HG02610 (cell line): ENCODE measurements around the gene FCAMR.
A peak's percentile ranks its signal among the peaks of the same experiment; 100 is the strongest.

Experiments
- ATAC-seq: cut with Tn5 transposase; IDR thresholded peaks from one replicate; pipeline ENCODE4 v1.9.1; 2021; ENCODE audit warnings: mild to moderate bottlenecking, moderate library complexity; ENCODE audit not compliant: unreplicated experiment

The FCAMR gene

DNA sequence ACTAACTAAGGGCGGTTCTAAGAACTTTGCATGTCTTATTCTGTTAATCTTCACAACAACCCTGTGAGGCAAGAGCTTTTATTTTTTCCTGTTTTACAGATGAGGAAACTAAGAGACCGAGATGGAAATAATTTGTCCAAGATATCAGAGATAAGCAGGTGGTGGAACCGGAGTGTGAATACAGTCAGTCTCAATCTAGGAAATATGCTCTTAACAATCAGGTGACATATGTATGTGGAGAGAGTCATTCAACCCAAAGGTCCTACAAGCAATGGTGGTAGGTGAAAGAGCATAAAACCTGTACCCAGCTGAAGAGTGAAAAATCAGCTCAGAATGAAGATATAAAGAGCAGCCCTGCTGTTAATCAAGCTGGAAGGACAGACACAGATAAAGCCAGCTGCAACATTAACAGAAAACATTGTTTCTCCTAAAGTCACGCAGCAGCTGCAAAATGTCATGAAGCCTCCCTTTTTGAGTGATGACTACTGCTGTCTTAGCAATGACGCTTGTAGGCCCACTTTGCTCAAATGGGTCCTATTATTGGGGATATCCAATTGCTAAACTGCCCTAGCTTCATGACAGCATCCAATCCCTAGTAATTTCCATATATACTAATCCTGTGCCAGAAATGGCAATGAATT, 30.5 kb upstream of the FCAMR start:
- no peak for ATAC-seq

DNA sequence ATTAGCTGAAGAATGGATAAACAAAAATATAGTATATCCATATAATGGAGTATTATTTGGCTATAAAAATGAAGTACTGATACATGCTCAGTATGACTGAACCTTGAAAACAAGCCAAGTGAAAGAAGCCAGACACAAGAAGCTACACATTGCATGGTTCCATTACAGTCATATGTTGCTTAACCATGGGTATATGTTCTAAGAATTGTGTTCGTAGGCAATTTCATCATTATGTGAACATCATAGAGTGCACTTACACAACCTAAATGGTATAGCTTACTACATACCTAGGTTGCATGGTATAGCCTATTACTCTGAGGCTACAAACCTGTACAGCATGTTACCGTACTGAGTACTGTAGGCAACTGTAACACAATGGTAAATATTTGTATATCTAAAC, 28.6 kb upstream of the FCAMR start:
- no peak for ATAC-seq

GRCh38 chr1:206992790-206993189, 22.5 kb upstream of the FCAMR start:
- ATAC-seq: no peak

DNA sequence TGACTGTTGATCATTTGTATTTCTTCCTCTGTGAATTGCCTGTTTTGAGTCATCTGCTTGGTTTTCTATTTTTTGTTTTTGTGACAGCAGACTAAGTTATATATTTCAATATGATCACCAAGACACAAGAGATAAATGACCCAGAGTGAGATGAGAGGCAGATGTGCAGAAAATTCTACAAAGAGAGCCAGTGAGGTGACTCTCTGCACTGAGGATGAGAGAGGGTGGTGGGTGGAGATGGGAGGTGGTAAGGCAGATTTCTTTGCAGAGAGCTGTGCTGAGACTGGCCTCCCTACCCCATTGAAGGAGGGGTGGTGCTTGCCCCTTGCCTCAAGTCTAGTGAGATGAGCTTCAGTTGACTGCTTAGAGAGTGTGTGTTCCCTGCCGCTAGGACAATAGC, 17.6 kb upstream of the FCAMR start:
- no peak for ATAC-seq

GRCh38 chr1:206986885-206987284, 16.6 kb upstream of the FCAMR start:
- no peak for ATAC-seq

DNA sequence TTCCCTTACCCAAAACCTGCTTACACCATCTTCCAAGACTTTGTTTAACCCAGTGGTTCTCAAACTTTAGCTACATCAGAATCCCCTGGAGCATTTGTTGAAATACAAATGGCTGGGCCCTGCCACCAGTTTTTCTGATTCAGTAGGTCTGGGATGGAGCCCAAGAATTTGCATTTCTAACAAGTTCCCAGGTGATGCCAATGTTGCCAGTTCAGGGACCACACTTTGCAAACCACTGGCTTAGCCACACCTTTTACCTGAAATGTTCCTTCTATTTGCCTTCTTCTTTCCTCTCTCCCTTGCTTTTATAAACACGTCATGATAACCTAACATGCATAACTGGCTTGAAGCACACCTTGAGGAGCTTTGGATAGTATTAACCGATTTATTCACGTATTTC, 16.1 kb upstream of the FCAMR start:
- no peak for ATAC-seq

DNA sequence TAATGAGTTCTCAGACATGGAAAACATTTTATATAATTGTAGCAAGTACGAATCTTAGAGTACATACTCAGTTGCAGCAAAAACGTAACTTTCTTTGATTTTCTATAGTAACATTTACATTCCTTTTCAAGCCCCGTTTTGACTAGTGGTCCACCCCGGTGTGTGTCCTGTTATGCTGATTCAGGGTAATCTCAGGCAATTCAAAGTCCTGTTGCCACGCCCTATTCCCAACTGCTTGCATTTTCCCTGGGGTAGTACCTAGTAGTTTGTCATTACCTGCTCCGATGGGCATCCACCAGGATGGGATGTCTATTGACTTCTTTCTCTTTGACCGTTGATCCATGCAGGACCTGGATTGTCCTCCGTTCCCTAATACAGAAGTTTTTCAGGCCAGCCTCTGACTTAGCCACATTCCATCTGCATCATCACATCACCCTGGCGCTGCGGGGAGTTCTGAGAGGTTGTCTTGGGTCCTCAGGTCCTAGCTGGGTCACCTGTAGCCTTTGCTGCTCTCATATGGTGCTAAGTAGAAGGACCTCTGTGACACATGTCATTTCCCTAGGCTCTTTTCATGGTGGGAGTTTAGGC, 15.0 kb upstream of the FCAMR start:
- no peak for ATAC-seq

GRCh38 chr1:206982216-206982615, 12.0 kb upstream of the FCAMR start:
- no peak for ATAC-seq

GRCh38 chr1:206979379-206980043, 9.3 kb upstream of the FCAMR start:
- ATAC-seq: no peak

DNA sequence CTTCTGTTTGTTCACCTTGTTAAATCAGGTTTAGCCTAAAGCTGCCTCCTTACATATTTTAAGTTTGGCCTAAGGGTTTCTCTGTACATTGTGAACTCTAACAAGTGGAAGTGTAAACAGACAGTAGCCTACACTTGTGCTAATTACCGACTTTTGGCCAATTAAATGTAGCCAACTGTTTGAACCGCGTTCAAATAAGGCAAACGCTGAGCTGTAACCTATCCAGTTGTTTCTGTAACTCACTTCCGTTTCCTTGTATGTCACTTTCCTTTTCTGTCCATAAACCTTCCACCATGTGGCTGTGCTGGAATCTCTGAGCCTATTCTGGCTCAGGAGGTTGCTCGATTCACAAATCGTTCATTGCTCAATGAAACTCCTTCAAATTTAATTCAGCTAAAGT, 8.0 kb upstream of the FCAMR start:
- no peak for ATAC-seq

- no peak for ATAC-seq
Measured at GRCh38 chr1:206975306-206975705, 5.0 kb upstream of the FCAMR start.

DNA sequence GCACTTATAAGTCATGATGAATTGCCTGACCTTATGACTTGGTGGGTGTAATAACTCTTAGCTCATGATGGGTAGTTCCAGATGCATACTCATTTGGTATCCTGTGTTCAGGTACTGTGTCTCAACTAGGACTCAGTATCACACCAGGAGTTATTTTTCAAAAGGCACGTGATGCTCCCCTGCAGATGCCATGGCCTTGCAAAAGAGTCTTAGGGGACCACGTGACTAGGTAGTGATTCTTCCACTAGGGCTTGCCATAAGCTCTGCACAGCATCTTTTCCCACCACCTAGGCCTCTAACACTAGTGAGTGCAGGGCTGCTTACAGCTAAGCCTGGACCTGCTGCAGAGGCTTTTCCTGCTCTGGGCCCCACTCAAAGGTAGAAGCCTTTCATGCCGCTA, 3.9 kb upstream of the FCAMR start:
- no peak for ATAC-seq

- no peak for ATAC-seq
Measured at GRCh38 chr1:206972728-206973127, 2.5 kb upstream of the FCAMR start.

- peak; percentile 57 for ATAC-seq
Measured at GRCh38 chr1:206971029-206971655, 882 bp upstream of the FCAMR start.

- no peak for ATAC-seq
Measured at GRCh38 chr1:206969090-206969489, 1.2 kb downstream of the FCAMR start.

GRCh38 chr1:206967096-206967849, 3.0 kb downstream of the FCAMR start:
- ATAC-seq: peak; percentile 58

GRCh38 chr1:206965781-206966180, 4.5 kb downstream of the FCAMR start:
- no peak for ATAC-seq

DNA sequence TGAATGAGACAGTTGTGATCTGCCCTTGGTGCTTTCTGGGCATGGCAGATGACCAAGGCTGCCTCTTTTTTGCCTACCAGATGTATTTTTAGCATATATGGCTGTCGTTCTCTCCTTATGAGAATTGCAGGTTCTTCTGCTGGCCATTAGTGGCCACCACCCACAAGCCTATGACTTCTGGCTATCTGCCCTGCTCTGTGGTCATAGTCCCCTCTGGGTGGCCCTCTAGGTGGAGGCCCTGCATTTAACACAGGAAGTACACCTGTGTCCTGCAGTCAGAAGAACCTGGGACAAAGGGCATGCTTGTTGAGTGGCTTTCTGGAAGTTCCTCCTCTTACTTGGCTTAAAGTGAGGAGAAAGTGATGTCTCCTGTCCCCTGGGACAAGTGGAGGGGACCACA, 6.5 kb downstream of the FCAMR start:
- ATAC-seq: no peak

DNA sequence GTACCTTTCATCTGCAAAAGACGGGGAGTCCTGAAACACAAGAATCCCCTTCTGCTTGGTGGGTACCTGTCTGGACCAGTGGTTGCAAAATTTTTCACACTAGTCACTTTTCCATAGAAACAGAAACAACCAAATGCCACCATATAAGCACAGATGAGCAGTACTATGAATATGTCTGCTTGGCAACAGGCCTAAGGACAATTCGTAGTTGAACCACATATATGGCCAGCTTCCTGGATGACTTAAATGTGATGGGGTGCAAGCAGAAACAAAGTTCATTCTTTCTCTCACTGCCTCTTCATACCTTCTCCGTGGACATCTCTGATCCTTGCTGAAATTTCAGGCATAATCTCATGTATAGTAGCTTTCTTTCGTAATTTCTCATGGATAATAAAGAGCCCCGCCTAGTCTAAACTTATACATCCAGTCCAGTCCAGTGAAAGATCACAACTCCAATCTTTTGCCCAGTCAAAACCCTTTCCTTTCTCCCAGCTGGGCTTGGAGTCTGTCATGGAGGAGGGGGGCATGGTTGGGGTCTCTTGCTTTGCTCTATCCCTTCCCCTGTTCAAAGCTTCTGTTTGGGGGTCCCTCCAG, 7.0 kb downstream of the FCAMR start:
- ATAC-seq: no peak

GRCh38 chr1:206962272-206962671, 8.0 kb downstream of the FCAMR start:
- no peak for ATAC-seq

- no peak for ATAC-seq
Measured at GRCh38 chr1:206961668-206962067, 8.6 kb downstream of the FCAMR start.
